ENCODE measurements around the gene ARF4. TPM values are rescaled to one million over a fixed set of nuclear protein-coding genes. Genes with fewer than 3 reads are reported as not detected.

Gene ARF4
- total RNA-seq, 2 donors from 2014 or later = 80.1 to 114 TPM

- no peak for DNase-seq
- ATAC-seq = no peak
- intact Hi-C loops (cut with DNase I) = no loop called here
These were observed 67.0 kb downstream of the ARF4 start for GRCh38 chr3:57530071-57530608.

Other genes starting within 250 kb of the ARF4 start
- gene DNAH12, start 53.0 kb downstream of the ARF4 start, total RNA-seq = under 1 TPM in 1 of 2 donors, not detected in 1; 0.03 TPM
- 10 to 100 TPM in 1 of 2 donors, 1 to 10 TPM in 1; 9.8 to 16.2 TPM for gene PDE12, start 41.1 kb downstream of the ARF4 start, total RNA-seq
- 10 to 100 TPM; 14.2 to 17.7 TPM for gene DENND6A, start 95.7 kb upstream of the ARF4 start, total RNA-seq
- gene SLMAP, start 159.0 kb upstream of the ARF4 start, total RNA-seq = 100 to 1,000 TPM; 213 to 259 TPM

Data from left cardiac atrium (tissue), 4 donors.